DND-41 (cell line): Measurements from ENCODE around the gene KCNS1.

Source experiments
- ATAC-seq: fragments of 200-7000 bp; cut with Tn5 transposase; 3 replicates; pipeline ENCODE4 v1.9.1; 2021; ENCODE audit warnings: low read depth; ENCODE audit not compliant: insufficient read depth
- DNase-seq: peaks from one replicate; pipeline ENCODE4 v3.0.0-alpha.2; 2020
- H2AFZ ChIP-seq: 2 replicates; pipeline ENCODE4 v1.6.0; 2012; ENCODE audit warnings: low read depth, low read length
- H3K27ac ChIP-seq: 2 replicates; pipeline ENCODE4 v1.5.1; 2012; ENCODE audit warnings: low read length, inconsistent platforms
- H3K27me3 ChIP-seq: fragments of 200-600 bp; sonication (generic); 2 replicates; pipeline ENCODE4 v1.6.0; 2012; ENCODE audit warnings: low read length, mild to moderate bottlenecking, inconsistent platforms; ENCODE audit not compliant: insufficient read depth, poor library complexity
- H3K36me3 ChIP-seq: 2 replicates; pipeline ENCODE4 v1.5.1; 2012; ENCODE audit warnings: low read length, inconsistent platforms; ENCODE audit not compliant: insufficient read depth
- H3K4me1 ChIP-seq: 2 replicates; pipeline ENCODE4 v1.5.1; 2012; ENCODE audit warnings: mild to moderate bottlenecking, low read length; ENCODE audit not compliant: insufficient read depth
- H3K4me2 ChIP-seq: 2 replicates; pipeline ENCODE4 v1.6.0; 2012; ENCODE audit warnings: mild to moderate bottlenecking, moderate library complexity, low read length, inconsistent platforms; ENCODE audit not compliant: insufficient read depth
- H3K4me3 ChIP-seq, 2 experiments: fragments of 200-600 bp in 1 of 2; shearing (Covaris generic) in 1 of 2; 2 replicates each; pipeline ENCODE4 v1.5.1; 2012 to 2016; ENCODE audit warnings: inconsistent platforms in 2 of 2, low read length in 2 of 2, mild to moderate bottlenecking in 2 of 2, low read depth in 1 of 2, moderate library complexity in 1 of 2
- H3K79me2 ChIP-seq: 2 replicates; pipeline ENCODE4 v1.6.0; 2012; ENCODE audit warnings: low read length, inconsistent platforms; ENCODE audit not compliant: insufficient read depth
- H3K9ac ChIP-seq: 2 replicates; pipeline ENCODE4 v1.6.0; 2012; ENCODE audit warnings: low read depth, mild to moderate bottlenecking, inconsistent platforms, low read length, moderate library complexity
- H3K9me3 ChIP-seq: 2 replicates; pipeline ENCODE4 v1.5.1; 2012; ENCODE audit warnings: low read length, moderate library complexity, mild to moderate bottlenecking, inconsistent platforms; ENCODE audit not compliant: insufficient read depth, severe bottlenecking
- H4K20me1 ChIP-seq: 2 replicates; pipeline ENCODE4 v1.6.0; 2012; ENCODE audit warnings: low read length; ENCODE audit not compliant: insufficient read depth
- CTCF ChIP-seq: IDR thresholded peaks from 2 replicates; pipeline ENCODE4 v1.5.1; 2012; ENCODE audit warnings: borderline replicate concordance, low read length, moderate library complexity, mild to moderate bottlenecking; ENCODE audit not compliant: poor library complexity, severe bottlenecking; ENCODE audit errors: extremely low read depth
- EZH2 ChIP-seq: IDR thresholded peaks from 3 replicates; pipeline ENCODE4 v1.6.1; 2012; ENCODE audit warnings: borderline replicate concordance, low read depth, mild to moderate bottlenecking, moderate library complexity, low read length, inconsistent platforms; ENCODE audit not compliant: severe bottlenecking

Gene KCNS1

GRCh38 chr20:45059022-45059728 lies 41.8 kb downstream of the KCNS1 start:
- H3K9me3 ChIP-seq, result no peaks in the 10 kb centered on the region
- TF ChIP-seq CTCF (no peak), EZH2 (no peak)
- no peaks in the 10 kb centered on the region for H3K4me1 ChIP-seq
- DNase-seq (no peak), ATAC-seq (no peak)
- no peak overlapping the region for H3K4me2 ChIP-seq
- H3K27ac ChIP-seq, result no peak overlapping the region
- peaks cover 30% of the 10 kb centered on the region for H3K36me3 ChIP-seq
- no peak overlapping the region for H3K4me3 ChIP-seq
- H3K27me3 ChIP-seq, result no peaks in the 10 kb centered on the region
- H3K79me2 ChIP-seq, result 0 out of 2 replicates have a peak, but pooled peaks cover 3% of the 10 kb centered on the region
- H2AFZ ChIP-seq, result no peak overlapping the region
- peaks cover 7% of the 10 kb centered on the region; the same call in 1 of the 2 replicates for H4K20me1 ChIP-seq
- H3K9ac ChIP-seq, result no peak overlapping the region

GRCh38 chr20:45058168-45058850 lies 42.6 kb downstream of the KCNS1 start:
- no peak overlapping the region for H3K4me2 ChIP-seq
- H3K9me3 ChIP-seq, result no peaks in the 10 kb centered on the region
- no peak overlapping the region for H3K27ac ChIP-seq
- TF ChIP-seq EZH2, result no peak
- no peak for TF ChIP-seq CTCF
- H3K4me3 ChIP-seq, result no peak overlapping the region
- no peak overlapping the region for H2AFZ ChIP-seq
- H3K27me3 ChIP-seq, result no peaks in the 10 kb centered on the region
- DNase-seq, result no peak
- peaks cover 7% of the 10 kb centered on the region; the same call in 1 of the 2 replicates for H4K20me1 ChIP-seq
- peaks cover 8% of the 10 kb centered on the region; the same call in 1 of the 2 replicates for H3K4me1 ChIP-seq
- ATAC-seq, result no peak
- peaks cover 37% of the 10 kb centered on the region for H3K36me3 ChIP-seq
- H3K9ac ChIP-seq, result no peak overlapping the region
- 0 out of 2 replicates have a peak, but pooled peaks cover 3% of the 10 kb centered on the region for H3K79me2 ChIP-seq

- H3K27ac ChIP-seq, result no peak overlapping the region
- no peak overlapping the region for H3K4me3 ChIP-seq
- H3K27me3 ChIP-seq, result no peaks in the 10 kb centered on the region
- no peak overlapping the region for H3K9ac ChIP-seq
- ATAC-seq, result no peak
- DNase-seq, result no peak
- no peak for TF ChIP-seq CTCF
- no peak for TF ChIP-seq EZH2
- no peak overlapping the region for H2AFZ ChIP-seq
- peaks cover 39% of the 10 kb centered on the region for H3K36me3 ChIP-seq
- 0 out of 2 replicates have a peak, but pooled peaks cover 3% of the 10 kb centered on the region for H3K79me2 ChIP-seq
- H3K9me3 ChIP-seq, result no peaks in the 10 kb centered on the region
- H3K4me2 ChIP-seq, result no peak overlapping the region
- peaks cover 7% of the 10 kb centered on the region; the same call in 1 of the 2 replicates for H4K20me1 ChIP-seq
- H3K4me1 ChIP-seq, result peaks cover 25% of the 10 kb centered on the region
These were observed 44.3 kb downstream of the KCNS1 start for GRCh38 chr20:45056473-45057173.
